ENCODE results near the gene HS2ST1. TPM values are rescaled to one million over a fixed set of nuclear protein-coding genes. Genes with fewer than 3 reads are reported as not detected.

Gene HS2ST1
- total RNA-seq, 2 donors from 2014 or later: 6.3 to 12.2 TPM

DNA sequence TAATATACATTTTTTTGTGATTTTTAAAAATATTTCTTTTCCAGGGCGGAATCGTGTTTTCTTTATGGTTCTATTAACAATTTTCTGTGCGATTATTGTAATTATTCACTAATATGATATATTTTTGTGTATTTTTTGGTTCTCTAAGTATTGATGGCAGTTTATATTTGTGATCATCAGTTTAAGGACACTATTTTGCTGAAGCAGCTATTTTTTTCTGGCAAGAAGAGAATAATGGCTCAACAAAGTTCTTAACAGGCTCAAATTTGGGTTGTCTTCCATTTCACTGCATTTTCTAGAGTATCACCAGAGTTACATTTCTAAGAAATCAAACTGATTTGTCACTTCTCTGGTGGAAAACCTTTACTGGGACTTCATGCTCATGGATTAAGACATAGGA lies 178.4 kb downstream of the HS2ST1 start:
- no peak for ATAC-seq

DNA sequence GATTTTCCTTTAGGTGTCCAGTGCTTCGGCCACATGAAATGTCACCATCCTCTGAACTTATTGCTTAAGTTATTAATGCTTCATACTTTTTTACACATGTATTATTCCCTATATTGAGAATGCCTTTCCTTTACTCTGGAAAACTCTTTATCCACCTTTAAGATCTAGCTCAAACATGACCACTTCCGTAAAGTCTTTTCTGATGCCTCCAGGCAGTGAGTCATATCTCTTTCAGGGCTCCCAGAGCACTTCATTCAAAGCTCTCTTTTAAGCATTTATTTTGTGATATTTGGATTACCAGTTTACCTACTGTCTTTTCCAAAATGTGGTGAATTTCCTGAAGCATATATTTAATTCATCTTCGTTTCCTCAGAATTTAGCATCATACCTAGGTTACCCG lies 178.9 kb downstream of the HS2ST1 start:
- TF ChIP-seq POLR2A (IDR thresholded peaks at IDR 0.05): no peak
- TF ChIP-seq, protein P1, sequence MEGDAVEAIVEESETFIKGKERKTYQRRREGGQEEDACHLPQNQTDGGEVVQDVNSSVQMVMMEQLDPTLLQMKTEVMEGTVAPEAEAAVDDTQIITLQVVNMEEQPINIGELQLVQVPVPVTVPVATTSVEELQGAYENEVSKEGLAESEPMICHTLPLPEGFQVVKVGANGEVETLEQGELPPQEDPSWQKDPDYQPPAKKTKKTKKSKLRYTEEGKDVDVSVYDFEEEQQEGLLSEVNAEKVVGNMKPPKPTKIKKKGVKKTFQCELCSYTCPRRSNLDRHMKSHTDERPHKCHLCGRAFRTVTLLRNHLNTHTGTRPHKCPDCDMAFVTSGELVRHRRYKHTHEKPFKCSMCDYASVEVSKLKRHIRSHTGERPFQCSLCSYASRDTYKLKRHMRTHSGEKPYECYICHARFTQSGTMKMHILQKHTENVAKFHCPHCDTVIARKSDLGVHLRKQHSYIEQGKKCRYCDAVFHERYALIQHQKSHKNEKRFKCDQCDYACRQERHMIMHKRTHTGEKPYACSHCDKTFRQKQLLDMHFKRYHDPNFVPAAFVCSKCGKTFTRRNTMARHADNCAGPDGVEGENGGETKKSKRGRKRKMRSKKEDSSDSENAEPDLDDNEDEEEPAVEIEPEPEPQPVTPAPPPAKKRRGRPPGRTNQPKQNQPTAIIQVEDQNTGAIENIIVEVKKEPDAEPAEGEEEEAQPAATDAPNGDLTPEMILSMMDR (IDR thresholded peaks at IDR 0.05): no peak
- H3K4me1 ChIP-seq: no peaks in the 10 kb centered on the region
- no peak overlapping the region for H3K4me3 ChIP-seq
- intact Hi-C loops (cut with DNase I): no loop called here
- H3K27me3 ChIP-seq: no peaks in the 10 kb centered on the region
- ATAC-seq (no peak), DNase-seq (no peak)
- no peak overlapping the region for H3K27ac ChIP-seq
- WGBS, 2 donors: 91 to 96% methylated on average over 4 of the region's 4 CpGs
- H3K9me3 ChIP-seq: no peaks in the 10 kb centered on the region
- H3K36me3 ChIP-seq (replicated peaks in 1 of 2; ENCODE audit: insufficient read depth in 1 of 2, low read depth in 2 of 2): no peaks in the 10 kb centered on the region

More for the DNA sequence above, 178.4 kb downstream of the HS2ST1 start:
- 92 to 99% methylated on average over 3 of the region's 3 CpGs for WGBS, 2 donors
- Histone ChIP-seq H3K4me1 (no peaks in the 10 kb centered on the region), H3K4me3 (no peak overlapping the region), H3K27ac (no peak overlapping the region), H3K27me3 (no peaks in the 10 kb centered on the region), H3K9me3 (no peaks in the 10 kb centered on the region), H3K36me3 (replicated peaks in 1 of 2; ENCODE audit: insufficient read depth in 1 of 2, low read depth in 2 of 2) (no peaks in the 10 kb centered on the region)
- intact Hi-C loops (cut with DNase I): no loop called here
- no peak for DNase-seq
- no peak for TF ChIP-seq POLR2A (IDR thresholded peaks at IDR 0.05)
- TF ChIP-seq, protein P1 (IDR thresholded peaks at IDR 0.05): no peak

DNA sequence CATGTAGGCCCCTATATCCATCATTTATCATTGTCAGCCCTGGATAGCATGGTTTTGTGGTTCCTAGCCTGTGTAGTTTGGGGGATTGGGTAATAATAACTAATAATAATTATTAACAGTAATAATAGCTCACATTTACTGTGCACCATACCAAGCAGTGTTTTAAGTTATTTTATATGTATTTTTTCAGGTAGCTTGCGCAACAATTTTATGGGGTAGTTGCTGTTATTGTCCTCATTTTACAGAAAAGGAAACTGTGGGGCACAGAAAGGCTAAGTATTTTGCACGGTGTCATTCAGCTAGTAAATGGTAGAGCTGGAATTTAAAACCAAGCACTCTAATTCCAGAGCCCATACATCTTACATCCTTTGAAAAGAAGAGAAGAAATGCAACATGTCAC lies 179.8 kb downstream of the HS2ST1 start:
- no peak overlapping the region for H3K27ac ChIP-seq
- WGBS, 2 donors: 87 to 94% methylated on average over 2 of the region's 2 CpGs
- no peaks in the 10 kb centered on the region for H3K27me3 ChIP-seq
- TF ChIP-seq POLR2A (IDR thresholded peaks at IDR 0.05): no peak
- TF ChIP-seq, protein P1 (IDR thresholded peaks at IDR 0.05): no peak
- intact Hi-C loops (cut with DNase I): no loop called here
- no peak overlapping the region for H3K4me3 ChIP-seq
- H3K36me3 ChIP-seq (replicated peaks in 1 of 2; ENCODE audit: insufficient read depth in 1 of 2, low read depth in 2 of 2): no peaks in the 10 kb centered on the region
- H3K9me3 ChIP-seq: no peaks in the 10 kb centered on the region
- no peaks in the 10 kb centered on the region for H3K4me1 ChIP-seq
- ATAC-seq: no peak
- no peak for DNase-seq

DNA sequence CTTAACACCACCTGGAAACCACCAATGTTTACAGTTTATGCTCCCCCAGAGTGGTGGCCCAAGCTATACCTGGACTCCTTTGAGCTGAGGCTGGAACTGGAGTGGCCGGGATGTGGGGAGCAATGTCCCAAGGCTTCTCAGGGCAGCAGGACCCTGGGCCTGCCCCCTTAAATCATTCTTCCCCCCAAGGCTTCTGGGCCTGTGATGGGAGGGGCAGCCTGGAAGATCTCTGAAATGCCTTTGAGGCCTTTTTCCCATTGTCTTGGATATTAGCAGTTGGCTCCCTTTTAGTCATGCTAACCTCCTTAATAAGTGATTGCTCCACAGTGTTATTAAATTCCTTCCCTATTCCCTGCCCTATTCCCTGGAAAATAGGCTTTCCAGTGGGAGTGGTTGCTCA lies 185.8 kb downstream of the HS2ST1 start:
- no peak for ATAC-seq
- no peaks in the 10 kb centered on the region for H3K9me3 ChIP-seq
- intact Hi-C loops (cut with DNase I): no loop called here
- no peaks in the 10 kb centered on the region for H3K4me1 ChIP-seq
- TF ChIP-seq, protein P1 (IDR thresholded peaks at IDR 0.05): no peak
- no peak for TF ChIP-seq POLR2A (IDR thresholded peaks at IDR 0.05)
- H3K27me3 ChIP-seq: no peaks in the 10 kb centered on the region
- H3K27ac ChIP-seq: no peak overlapping the region
- no peak for DNase-seq
- WGBS, 2 donors: 100% methylated on average over 1 of the region's 1 CpG
- H3K4me3 ChIP-seq: no peak overlapping the region
- no peaks in the 10 kb centered on the region for H3K36me3 ChIP-seq (replicated peaks in 1 of 2; ENCODE audit: insufficient read depth in 1 of 2, low read depth in 2 of 2)

DNA sequence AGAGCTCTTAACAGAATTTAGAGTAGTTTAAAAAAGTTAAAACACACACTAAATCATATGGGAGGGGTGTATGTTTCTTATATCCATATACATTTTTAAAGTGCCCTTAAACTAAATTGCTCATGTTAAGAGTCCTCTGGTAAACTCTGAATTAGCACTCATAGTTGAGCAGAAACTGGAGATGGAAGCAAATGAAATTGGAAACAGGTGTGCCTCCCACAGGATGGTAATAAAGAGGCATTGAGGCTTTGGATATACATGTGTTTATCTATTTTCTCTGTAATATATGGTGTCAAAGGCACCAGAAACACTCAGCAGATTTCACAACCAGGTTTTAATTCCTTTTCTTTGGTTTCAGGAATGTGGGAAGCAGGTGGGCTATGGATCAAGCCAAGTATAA lies 188.6 kb downstream of the HS2ST1 start:
- TF ChIP-seq, protein P1 (IDR thresholded peaks at IDR 0.05): no peak
- TF ChIP-seq POLR2A (IDR thresholded peaks at IDR 0.05): no peak
- Histone ChIP-seq H3K4me3 (no peak overlapping the region), H3K36me3 (replicated peaks in 1 of 2; ENCODE audit: insufficient read depth in 1 of 2, low read depth in 2 of 2) (no peaks in the 10 kb centered on the region), H3K4me1 (no peaks in the 10 kb centered on the region), H3K9me3 (no peaks in the 10 kb centered on the region), H3K27me3 (no peaks in the 10 kb centered on the region), H3K27ac (no peak overlapping the region)
- ATAC-seq (no peak), DNase-seq (no peak)
- intact Hi-C loops (cut with DNase I): no loop called here

Data from body of pancreas (tissue), 4 donors.